ENCODE measurements around the gene UEVLD. TPM values are rescaled to one million over a fixed set of nuclear protein-coding genes. Genes with fewer than 3 reads are reported as not detected.

Gene UEVLD
- total RNA-seq, 1 experiment from 2014 or later: 13.7 TPM

- no peak for TF ChIP-seq YY1 (IDR thresholded peaks at IDR 0.05; ENCODE audit: extremely low read depth, insufficient replicate concordance, low read depth, low read length)
- no peak for TF ChIP-seq CEBPB (IDR thresholded peaks at IDR 0.05; ENCODE audit: low read depth)
- TF ChIP-seq ATF3 (IDR thresholded peaks at IDR 0.05): no peak
- TF ChIP-seq RAD21 (IDR thresholded peaks at IDR 0.05; ENCODE audit: low read depth): no peak
- no peak for TF ChIP-seq SRF (IDR thresholded peaks at IDR 0.05; ENCODE audit: low read depth)
- no peak for TF ChIP-seq POLR2AphosphoS5 (IDR thresholded peaks at IDR 0.05; ENCODE audit: low read depth, low read length)
- TF ChIP-seq TCF7L2 (IDR thresholded peaks at IDR 0.05; ENCODE audit: borderline replicate concordance, extremely low read depth, insufficient read depth, insufficient read length): no peak
- TF ChIP-seq SP1 (IDR thresholded peaks at IDR 0.05; ENCODE audit: low read depth): no peak
- TF ChIP-seq POLR2A (IDR thresholded peaks at IDR 0.05; ENCODE audit: borderline replicate concordance, extremely low read depth, insufficient read depth, insufficient read length): no peak
- TF ChIP-seq CTCF (IDR thresholded peaks at IDR 0.05 in 2 of 3, conservative IDR thresholded peaks at IDR 0.05 in 1 of 3; ENCODE audit: borderline replicate concordance in 1 of 3, insufficient read depth in 1 of 3, low read depth in 2 of 3, low read length in 2 of 3): no peak
- no peak for TF ChIP-seq FOSL1 (IDR thresholded peaks at IDR 0.05; ENCODE audit: low read depth)
- TF ChIP-seq MAX (IDR thresholded peaks at IDR 0.05): no peak
- TF ChIP-seq CBX3 (IDR thresholded peaks at IDR 0.05; ENCODE audit: low read depth): no peak
- TF ChIP-seq ZBTB33 (IDR thresholded peaks at IDR 0.05; ENCODE audit: extremely low read depth, insufficient replicate concordance, low read length): no peak
- no peak for TF ChIP-seq ZFX (IDR thresholded peaks at IDR 0.05)
- TF ChIP-seq ELF1 (IDR thresholded peaks at IDR 0.05; ENCODE audit: borderline replicate concordance, low read depth): no peak
- no peaks in the 10 kb centered on the region for H3K27me3 ChIP-seq (ENCODE audit: insufficient read depth, low read length)
- peaks cover 54% of the 10 kb centered on the region for H3K79me2 ChIP-seq (ENCODE audit: insufficient read depth, low read length)
- H3K36me3 ChIP-seq (ENCODE audit: control insufficient read depth in 1 of 2, insufficient read depth in 2 of 2, low read length in 2 of 2): no peaks in the 10 kb centered on the region
- ATAC-seq (no peak), DNase-seq (ENCODE audit: low read depth, low spot score) (no peak)
- TSS peak; percentile 69 for BruUV-seq (replicated peaks)
- H3K9ac ChIP-seq (ENCODE audit: low read length): peak overlapping the region; percentile 89
- peaks cover 6 to 16% of the 10 kb centered on the region in 2 experiments for H3K4me1 ChIP-seq (ENCODE audit: control insufficient read depth in 1 of 2, insufficient read depth in 2 of 2, low read length in 2 of 2)
- peak overlapping the region; percentile 86 for H3K4me2 ChIP-seq (ENCODE audit: low read length)
- H3K9me3 ChIP-seq (ENCODE audit: control insufficient read depth in 1 of 2, insufficient read depth in 1 of 2, low read depth in 1 of 2, low read length in 2 of 2): no peaks in the 10 kb centered on the region
- ChIA-PET POLR2A (interaction anchor here (0.8 to 1.5 kb wide), 4 partner anchors 7 to 239 kb away, joined by 3 to 7 read pairs (median 4); partner anchors contain the start of genes LDHA and TSG101), CTCF (interaction anchor here (1.4 kb wide), 1 partner anchor 94 kb away, joined by 3 read pairs; no protein-coding TSS in a partner anchor), RAD21 (ENCODE audit: low non-redundant PET in 1 of 2, low total read pairs in 2 of 2, uncharacterized antibody in 2 of 2, unreplicated experiment in 2 of 2) (no interaction called here)
- H2AFZ ChIP-seq (ENCODE audit: low read depth, low read length, poor library complexity, severe bottlenecking): no peak overlapping the region
- no peaks in the 10 kb centered on the region for H4K20me1 ChIP-seq (ENCODE audit: insufficient read depth)
- peak overlapping the region; percentile 92 to 97 for H3K4me3 ChIP-seq (replicated peaks in 1 of 2; ENCODE audit: low read depth in 1 of 2, low read length in 2 of 2)
- intact Hi-C loops (cut with micrococcal nuclease): loop anchor here (2.0 kb wide), 2 partner anchors 35 to 107 kb away; partner anchors contain the start of gene TSG101
- H3K9me2 ChIP-seq (ENCODE audit: insufficient read depth): no peaks in the 10 kb centered on the region
- H3K27ac ChIP-seq (ENCODE audit: low read depth, low read length): peak overlapping the region; percentile 51
Measured at GRCh38 chr11:18633256-18634139, 45.0 kb upstream of the UEVLD start.

Data from HCT116 (cell line).